HG03039 (cell line): ENCODE measurements around the gene CAMK1G.
A peak's percentile ranks its signal among the peaks of the same experiment; 100 is the strongest.

ENCODE experiments used
- ATAC-seq: cut with Tn5 transposase; IDR thresholded peaks from one replicate; pipeline ENCODE4 v1.9.1; 2021; ENCODE audit warnings: mild to moderate bottlenecking, moderate library complexity; ENCODE audit not compliant: unreplicated experiment

The CAMK1G gene

GRCh38 chr1:209633335-209633997 lies 50.0 kb downstream of the CAMK1G start:
- no peak for ATAC-seq

GRCh38 chr1:209634005-209634737 lies 50.7 kb downstream of the CAMK1G start:
- ATAC-seq: no peak

DNA sequence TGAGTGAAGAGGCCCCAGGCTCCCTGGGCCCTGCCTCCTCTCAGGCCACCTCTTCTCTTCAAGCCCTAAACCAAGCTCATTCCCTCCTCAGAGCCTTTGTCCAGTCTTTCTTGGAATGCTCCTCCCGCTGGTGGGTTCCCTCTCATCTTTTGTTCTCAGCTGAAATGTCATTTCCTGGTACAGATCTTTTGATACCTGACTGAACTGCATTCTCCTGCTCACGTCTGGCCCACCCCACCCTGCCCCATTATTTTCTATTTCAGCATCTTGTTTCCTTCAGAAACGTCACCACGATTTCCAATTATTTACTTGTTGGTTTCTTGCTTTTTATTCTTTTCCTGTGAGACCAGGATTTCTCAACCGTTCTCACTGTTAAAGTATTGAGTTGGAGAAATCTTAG lies 52.3 kb downstream of the CAMK1G start:
- no peak for ATAC-seq

GRCh38 chr1:209641832-209642172 lies 58.3 kb downstream of the CAMK1G start:
- ATAC-seq: no peak

- no peak for ATAC-seq
Observed at GRCh38 chr1:209642816-209643215, 59.3 kb downstream of the CAMK1G start.

GRCh38 chr1:209643285-209644020 lies 59.9 kb downstream of the CAMK1G start:
- no peak for ATAC-seq

GRCh38 chr1:209645574-209646452 lies 62.3 kb downstream of the CAMK1G start:
- ATAC-seq: no peak

DNA sequence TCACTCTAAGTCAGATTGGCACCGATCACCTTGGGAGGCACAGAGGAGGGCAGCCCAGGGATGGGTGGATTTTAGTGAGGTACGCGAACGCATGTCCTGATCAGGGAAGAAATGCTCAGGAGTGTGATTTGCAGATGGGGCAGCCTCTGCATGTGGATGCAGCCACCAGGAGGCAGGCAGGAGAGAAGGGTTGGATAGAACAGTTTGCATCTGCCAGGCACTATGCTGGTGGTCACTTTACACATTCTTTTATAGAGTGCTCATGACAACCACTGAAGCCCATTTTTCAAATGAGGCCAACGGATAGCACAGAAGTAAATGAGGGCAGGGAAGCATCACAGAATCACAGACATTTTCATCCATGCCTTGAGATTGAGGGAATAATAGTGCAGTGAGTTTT lies 63.0 kb downstream of the CAMK1G start:
- no peak for ATAC-seq

GRCh38 chr1:209647156-209647555 lies 63.6 kb downstream of the CAMK1G start:
- ATAC-seq: no peak

DNA sequence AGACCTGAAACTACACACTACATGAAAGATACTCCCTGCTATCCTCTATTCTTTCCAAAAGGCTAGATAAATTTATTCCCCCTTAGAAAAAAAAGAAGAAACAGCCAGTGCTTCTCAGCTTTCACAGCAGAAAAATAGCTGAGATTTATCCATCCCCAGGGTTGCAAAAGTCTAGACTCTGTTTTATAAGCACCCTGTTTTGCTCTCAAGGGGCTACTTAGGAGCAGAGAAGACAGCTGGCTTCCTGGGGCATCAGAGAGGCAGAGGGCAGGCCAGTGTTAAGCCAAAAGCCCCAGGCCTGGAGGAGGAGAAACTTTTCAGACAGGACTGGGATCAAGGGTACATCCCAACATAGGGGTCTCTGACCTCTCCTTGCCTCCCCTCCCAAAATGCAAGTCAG lies 64.8 kb downstream of the CAMK1G start:
- ATAC-seq: no peak

- ATAC-seq: no peak
Observed at GRCh38 chr1:209648931-209649776, 65.6 kb downstream of the CAMK1G start.

GRCh38 chr1:209650454-209650853 lies 66.9 kb downstream of the CAMK1G start:
- no peak for ATAC-seq

GRCh38 chr1:209651138-209651587 lies 67.6 kb downstream of the CAMK1G start:
- ATAC-seq: peak; percentile 71

DNA sequence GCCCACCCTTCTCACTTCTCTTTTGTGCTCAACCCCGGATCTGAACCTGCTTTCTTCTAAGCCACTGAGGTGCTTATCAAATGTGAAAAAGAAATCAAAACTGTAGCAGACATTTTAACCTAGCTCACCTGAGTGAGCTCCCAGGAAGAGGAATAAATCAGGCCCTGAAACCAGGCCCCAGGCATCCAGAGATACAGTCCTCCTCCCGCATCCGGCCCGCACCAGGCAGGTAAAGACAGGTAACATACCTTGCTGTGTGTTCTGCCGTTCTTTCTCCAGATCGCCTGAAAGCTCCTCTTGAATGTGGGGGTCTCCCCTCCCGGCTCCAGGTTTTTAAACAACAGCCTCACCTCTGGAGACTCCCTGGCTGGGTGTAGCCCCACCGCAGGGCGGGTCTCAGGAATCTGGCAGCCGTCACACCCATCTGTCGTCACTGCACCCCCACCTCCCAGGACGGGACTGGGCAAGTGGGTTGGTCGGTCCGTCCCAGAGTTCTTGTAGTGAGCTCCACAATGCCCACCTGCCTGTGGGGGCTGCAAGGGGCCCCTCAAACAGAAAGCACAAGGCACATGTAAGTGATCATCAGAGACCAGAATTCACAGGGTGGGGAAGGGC lies 68.7 kb downstream of the CAMK1G start, which contains the start of gene LAMB3:
Gene LAMB3 (minus strand): TSS at position 305 of the 615 bp plus-strand sequence. CDS start 1,481 bp downstream, outside the sequence.
- ATAC-seq: no peak

DNA sequence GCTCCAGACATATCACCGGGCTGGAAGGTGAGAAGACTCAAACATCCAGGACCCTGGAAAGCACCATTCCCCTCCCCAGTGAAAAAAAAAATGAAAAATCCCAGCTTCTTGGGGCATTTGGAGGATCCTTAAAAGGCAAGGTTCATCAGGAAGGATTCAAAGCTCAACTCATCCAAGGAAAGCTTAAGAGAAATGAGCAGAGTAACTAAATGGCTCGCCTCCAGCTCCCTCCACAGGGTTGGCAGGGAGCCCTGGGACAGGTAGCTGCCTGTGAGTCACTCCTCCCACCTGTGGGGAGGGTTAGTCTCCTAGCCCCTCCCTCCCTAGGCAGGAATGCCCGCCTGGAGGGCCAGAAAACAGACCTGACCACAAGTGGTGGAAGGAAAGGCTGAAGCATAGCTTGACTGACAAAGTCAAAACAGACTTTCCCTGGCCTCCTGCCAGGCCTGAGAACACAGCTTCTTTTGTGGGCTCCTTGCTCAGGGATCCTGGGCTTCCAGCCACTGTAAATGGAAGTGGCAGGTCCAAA lies 69.4 kb downstream of the CAMK1G start:
- no peak for ATAC-seq

GRCh38 chr1:209653915-209654351 lies 70.4 kb downstream of the CAMK1G start:
- ATAC-seq: no peak

GRCh38 chr1:209655411-209656231 lies 72.1 kb downstream of the CAMK1G start:
- no peak for ATAC-seq
